Stimulated activated CD4-positive, alpha-beta T cell treated with anti-CD3 and anti-CD28 coated beads, TNF-alpha, amount 100 ng/mL, for 1 hour (primary cell): ENCODE results near the gene EPB41.
"Not testable (repeated sequence)": the region's sequence is repeated elsewhere in the genome, so short reads cannot be mapped to it uniquely, and the experiment has no call there.

Experiments
- DNase-seq, 3 donors: peaks; one replicate each; pipeline ENCODE4 v3.0.0-alpha.2; 2020; ENCODE audit warnings: low read depth in 3 of 3, low spot score in 1 of 3

EPB41 gene

GRCh38 chr1:29125237-29125641 is 210.9 kb downstream of the EPB41 start:
- no peak for DNase-seq

GRCh38 chr1:29125788-29126187 is 211.4 kb downstream of the EPB41 start:
- DNase-seq = no peak

DNA sequence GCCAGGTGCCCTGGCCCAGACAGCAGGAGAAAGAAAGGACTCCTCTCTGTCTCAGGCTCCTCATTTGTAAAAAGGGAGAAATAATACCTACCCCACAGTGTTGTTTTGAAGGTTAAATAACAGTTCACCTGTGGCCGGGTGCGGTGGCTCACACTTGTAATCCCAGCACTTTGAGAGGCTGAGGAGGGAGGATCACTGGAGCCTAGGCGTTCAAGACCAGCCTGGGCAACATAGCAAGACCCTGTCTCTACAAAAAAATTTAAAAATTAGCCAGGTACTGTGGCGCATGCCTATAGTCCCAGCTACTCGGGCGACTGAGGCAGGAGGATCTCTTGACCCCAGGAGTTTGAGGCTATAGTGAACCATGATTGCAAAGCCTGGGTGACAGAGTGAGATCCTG is 211.8 kb downstream of the EPB41 start:
- no peak for DNase-seq

DNA sequence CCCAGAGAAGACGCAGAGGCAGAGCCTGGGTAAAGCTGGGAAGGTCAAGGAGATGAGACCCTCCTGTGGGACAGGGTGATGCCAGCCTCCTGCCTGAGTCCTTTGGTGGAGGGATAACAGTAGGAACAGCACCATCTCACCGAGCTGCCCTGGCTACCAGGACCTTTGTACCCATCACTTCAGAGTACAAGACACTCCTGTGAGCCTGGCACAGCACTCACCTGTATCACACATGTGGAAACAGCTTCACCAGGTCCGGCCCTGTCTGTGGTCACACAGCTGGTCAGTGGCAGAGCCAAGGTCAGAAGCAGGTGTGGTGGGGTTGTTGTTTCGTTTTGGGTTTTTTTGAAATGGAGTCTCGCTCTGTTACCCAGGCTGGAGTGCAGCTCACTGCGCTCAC is 214.4 kb downstream of the EPB41 start:
- DNase-seq = no peak

DNA sequence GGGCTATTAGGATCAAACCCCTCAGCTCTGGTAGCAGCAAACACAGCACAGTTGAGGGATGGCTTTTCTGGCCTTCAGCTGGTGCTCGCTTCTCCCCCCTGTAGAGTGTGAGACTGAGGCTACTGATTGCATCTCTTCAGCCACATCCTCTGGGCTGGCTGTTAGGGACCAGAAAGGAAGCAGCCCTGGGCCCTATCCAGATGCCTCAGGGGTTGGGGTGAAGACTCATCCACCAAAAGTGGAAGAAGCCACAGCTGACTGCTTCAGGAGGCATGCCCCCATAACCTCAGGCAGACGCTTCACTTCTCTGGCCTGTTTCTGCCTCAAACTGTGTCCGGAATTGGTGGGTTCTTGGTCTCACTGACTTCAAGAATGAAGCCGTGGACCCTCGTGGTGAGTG is 215.5 kb downstream of the EPB41 start:
- DNase-seq = no peak

DNA sequence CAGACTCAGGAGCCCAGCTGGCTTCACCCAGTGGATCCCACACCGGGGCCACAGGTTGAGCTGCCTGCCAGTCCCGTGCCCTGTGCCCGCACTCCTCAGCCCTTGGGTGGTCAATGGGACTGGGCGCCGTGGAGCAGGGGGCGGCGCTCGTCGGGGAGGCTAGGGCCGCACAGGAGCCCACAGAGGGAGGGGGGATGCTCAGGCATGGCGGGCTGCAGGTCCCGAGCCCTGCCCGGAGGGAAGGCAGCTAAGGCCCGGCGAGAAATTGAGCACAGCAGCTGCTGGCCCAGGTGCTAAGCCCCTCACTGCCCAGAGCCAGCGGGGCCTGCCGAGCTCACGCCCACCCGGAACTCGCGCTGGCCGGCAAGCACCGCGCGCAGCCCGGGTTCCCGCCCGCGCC is 216.7 kb downstream of the EPB41 start:
- DNase-seq = not testable (repeated sequence)

DNA sequence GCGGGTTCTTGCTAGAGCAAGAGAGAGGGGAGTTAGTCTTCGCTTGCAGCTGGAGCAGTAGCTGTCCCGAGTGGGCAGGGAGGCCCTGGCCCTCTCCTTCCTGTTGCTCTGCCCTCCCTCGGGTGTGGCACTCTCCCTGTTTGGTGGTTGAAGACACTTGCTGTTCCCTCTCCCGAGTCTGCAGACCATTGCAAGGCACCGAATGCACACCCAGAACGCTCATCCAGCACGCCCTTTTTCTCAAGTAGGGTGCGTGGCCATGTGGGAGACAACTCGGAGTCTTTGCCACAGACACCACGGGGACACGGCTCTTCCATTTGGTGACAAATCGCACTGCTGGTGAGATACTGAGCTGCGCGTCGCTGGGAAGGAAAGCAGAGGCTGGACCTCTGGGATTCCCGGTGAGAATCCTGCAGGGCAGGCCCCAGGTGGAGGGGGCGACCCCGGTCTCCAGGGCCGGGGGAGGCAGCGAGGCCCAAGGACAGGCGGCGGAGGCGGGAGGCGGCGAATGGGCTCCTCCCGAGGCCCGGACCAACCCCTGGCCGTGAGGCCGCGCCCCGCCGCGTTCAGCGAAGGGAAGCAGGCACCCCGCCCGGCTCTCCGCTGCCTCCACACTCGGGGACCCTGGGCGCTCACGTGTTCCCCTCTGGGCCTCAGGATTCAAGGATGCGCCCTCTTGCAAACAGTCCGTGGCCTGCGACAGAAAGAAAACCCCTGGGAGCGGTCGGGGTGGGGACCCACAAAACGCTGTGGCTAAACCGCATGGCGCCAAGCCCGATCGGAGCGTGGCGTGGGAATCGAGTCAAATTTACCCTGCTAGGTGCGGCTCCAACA is 219.7 kb downstream of the EPB41 start:
- DNase-seq = no peak

- DNase-seq = no peak
These were observed 220.3 kb downstream of the EPB41 start for GRCh38 chr1:29134695-29135028.

GRCh38 chr1:29136391-29136915 is 222.1 kb downstream of the EPB41 start:
- no peak for DNase-seq

GRCh38 chr1:29142714-29143113 is 228.3 kb downstream of the EPB41 start:
- DNase-seq = no peak

- no peak for DNase-seq
These were observed 229.8 kb downstream of the EPB41 start for GRCh38 chr1:29144178-29144577.

- no peak for DNase-seq
These were observed 231.5 kb downstream of the EPB41 start for GRCh38 chr1:29145739-29146437.

- DNase-seq = no peak
These were observed 234.5 kb downstream of the EPB41 start for GRCh38 chr1:29148656-29149491.

- not testable (repeated sequence) for DNase-seq
These were observed 236.0 kb downstream of the EPB41 start for GRCh38 chr1:29150346-29150745.

DNA sequence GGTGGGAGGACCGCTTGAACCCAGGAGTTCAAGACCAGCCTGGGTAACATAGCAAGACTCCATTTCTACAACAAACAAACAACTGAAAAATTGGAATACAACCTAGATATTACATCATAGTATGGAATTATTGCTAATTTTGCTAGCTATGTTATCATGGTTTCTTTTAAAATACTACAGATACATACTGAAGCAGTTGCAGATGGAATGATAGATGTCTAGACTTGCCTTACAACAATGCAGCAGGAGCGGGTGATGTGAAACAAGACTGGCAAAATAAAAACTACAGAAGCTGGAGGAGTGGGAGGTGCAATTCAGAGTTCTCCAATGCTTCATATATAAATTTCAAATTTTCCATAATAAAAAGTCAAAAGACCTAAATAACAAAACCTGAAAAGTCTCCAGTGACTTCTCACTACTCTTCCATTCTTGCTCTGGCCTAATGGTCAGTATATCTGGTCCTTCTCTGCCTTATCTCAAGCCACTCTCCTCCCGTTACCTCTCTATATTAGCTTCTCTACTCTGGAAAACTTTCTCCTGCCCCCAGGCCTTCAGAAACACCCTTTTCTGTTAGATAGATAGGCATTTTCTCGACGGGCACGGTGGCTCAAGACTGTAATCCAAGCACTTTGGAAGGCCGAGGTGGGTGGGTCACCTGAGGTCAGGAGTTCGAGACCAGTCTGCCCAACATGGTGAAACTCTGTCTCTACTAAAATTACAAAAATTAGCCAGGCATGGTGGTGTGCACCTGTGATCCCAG is 237.9 kb downstream of the EPB41 start:
- no peak for DNase-seq

DNA sequence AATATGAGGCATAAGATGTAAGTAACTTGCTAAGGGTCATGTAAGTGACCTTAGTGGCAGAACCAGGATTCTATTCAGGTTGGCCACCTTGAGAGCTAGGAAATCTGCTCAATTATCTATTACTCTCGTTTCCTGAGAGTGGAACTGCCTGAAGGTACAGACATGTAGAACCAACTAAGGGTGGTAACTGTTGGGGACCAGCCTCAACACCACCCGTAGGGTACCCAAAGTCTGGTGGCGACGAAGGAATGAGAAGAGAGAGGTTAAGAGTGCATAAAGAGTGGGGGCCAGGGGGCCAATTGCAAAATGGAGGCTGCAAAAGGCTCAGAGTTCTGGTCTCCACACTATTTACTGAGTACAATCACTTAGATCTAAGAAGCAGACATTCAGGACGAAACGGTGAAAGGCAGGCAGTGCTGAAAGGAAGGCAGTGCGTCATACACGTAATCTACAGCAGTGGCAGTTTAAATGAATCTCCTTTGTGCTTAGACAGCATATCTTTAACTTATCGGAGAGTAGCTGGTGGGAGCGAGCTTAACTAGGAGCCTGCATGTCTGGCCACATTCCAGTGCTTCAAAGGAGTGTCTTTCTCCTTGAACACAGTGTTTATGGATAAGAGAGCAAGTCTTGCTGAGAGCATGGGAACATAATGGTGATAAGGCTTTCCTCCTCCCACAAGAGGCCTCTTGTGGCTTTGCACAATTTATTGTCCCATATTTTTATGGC is 242.3 kb downstream of the EPB41 start:
- DNase-seq = no peak

DNA sequence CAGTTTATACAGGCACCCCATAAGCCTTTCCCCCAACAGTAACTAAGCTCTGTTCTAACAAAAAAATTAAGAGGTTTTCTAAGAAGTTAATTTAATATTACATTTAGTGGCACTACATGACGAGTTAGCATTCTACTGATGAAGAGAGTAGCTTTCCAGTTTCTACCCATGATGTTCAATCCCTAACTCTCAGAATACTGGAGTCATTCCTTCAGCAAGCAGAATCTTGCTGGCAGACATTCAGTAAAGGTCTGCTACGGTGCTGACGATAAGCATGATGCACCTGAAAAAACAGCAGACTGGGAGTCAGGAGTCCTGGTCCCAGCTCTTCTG is 242.9 kb downstream of the EPB41 start:
- no peak for DNase-seq

- DNase-seq = no peak
These were observed 245.4 kb downstream of the EPB41 start for GRCh38 chr1:29159773-29160172.

DNA sequence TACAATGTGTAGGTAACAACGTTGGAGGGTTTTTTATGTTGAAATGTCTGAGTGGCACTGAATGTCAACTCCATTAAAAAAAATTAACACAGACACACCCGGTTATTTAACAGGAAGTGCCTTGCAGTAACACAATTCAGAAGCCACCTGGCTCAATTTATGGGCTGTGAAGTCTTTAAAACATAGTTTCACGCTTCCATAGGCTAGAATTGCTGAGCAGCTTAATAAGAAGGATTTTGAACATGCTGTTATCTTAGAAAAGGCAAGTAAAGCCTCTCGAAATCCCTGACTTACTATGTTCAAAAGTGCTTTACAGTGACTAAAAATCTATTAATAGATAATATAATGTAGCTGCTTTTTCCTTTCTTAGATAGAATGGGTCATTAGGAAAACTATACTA is 247.7 kb downstream of the EPB41 start:
- no peak for DNase-seq

DNA sequence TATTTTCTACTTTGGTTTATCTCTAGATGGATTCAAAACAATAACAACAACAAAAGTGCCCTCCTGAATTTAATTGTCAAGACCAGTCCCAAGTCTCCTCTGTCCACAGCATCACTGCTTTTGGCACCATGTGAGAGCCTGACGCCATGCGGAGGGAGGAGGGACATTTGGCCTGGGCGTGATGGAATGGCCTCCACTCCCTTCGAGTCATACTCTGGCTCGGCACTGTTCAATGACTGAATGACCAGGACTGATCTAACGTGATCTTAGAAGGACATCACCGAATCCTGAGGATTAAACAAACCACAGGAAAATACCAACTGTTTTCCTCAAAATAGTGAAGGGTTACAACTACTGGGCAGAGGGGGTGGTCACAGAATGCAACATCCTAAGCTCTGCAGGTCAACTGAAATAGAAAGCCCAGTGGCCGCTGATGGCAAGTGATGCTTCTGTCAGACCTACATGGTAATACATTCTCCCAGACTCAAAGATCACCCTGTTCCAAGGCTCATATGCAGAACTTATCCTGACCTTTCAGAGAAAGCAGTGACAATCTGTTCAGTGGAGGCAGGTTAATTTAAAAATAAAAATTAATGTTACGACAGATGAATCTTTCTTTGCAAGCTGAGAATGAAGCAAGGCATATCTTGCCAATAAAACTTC is 248.2 kb downstream of the EPB41 start:
- DNase-seq = no peak
